HEK293 (cell line): ENCODE measurements around the gene SERF2.

ENCODE experiments used
- BCL11B ChIP-seq: fragments of 450-650 bp; formaldehyde crosslinking; IDR thresholded peaks from 2 replicates; pipeline ENCODE4 v1.5.1; 2016; ENCODE audit warnings: low read depth, missing biosample characterization, missing genetic modification characterization
- SP2 ChIP-seq: fragments of 450-650 bp; formaldehyde crosslinking; IDR thresholded peaks from 2 replicates; pipeline ENCODE4 v1.5.1; 2016; ENCODE audit warnings: missing biosample characterization, missing genetic modification characterization
- SP7 ChIP-seq: fragments of 450-650 bp; formaldehyde crosslinking; IDR thresholded peaks from 2 replicates; pipeline ENCODE4 v1.5.1; 2016; ENCODE audit warnings: missing biosample characterization, missing genetic modification characterization
- YY1 ChIP-seq: fragments of 450-650 bp; formaldehyde crosslinking; IDR thresholded peaks from 2 replicates; pipeline ENCODE4 v1.5.1; 2018; ENCODE audit warnings: missing biosample characterization, missing genetic modification characterization
- ZBTB17 ChIP-seq: fragments of 450-650 bp; formaldehyde crosslinking; IDR thresholded peaks from 2 replicates; pipeline ENCODE4 v1.5.1; 2016; ENCODE audit warnings: missing biosample characterization, missing genetic modification characterization
- ZBTB21 ChIP-seq: fragments of 450-650 bp; formaldehyde crosslinking; IDR thresholded peaks from 2 replicates; pipeline ENCODE4 v1.5.1; 2017; ENCODE audit warnings: missing biosample characterization, missing genetic modification characterization
- ZNF174 ChIP-seq: fragments of 450-650 bp; formaldehyde crosslinking; IDR thresholded peaks from 2 replicates; pipeline ENCODE4 v1.5.0; 2017; ENCODE audit warnings: missing biosample characterization, mild to moderate bottlenecking, missing genetic modification characterization
- ZNF2 ChIP-seq: fragments of 450-650 bp; formaldehyde crosslinking; IDR thresholded peaks from 2 replicates; pipeline ENCODE4 v1.5.1; 2016; ENCODE audit warnings: missing biosample characterization, missing genetic modification characterization
- ZNF548 ChIP-seq: fragments of 450-650 bp; formaldehyde crosslinking; IDR thresholded peaks from 2 replicates; pipeline ENCODE4 v1.5.1; 2016; ENCODE audit warnings: missing biosample characterization, missing genetic modification characterization
- ZNF585B ChIP-seq: fragments of 450-650 bp; formaldehyde crosslinking; IDR thresholded peaks from 2 replicates; pipeline ENCODE4 v1.5.1; 2016; ENCODE audit warnings: missing biosample characterization, missing genetic modification characterization
- ZNF623 ChIP-seq: fragments of 450-650 bp; formaldehyde crosslinking; IDR thresholded peaks from 2 replicates; pipeline ENCODE4 v1.5.1; 2016; ENCODE audit warnings: missing biosample characterization, missing genetic modification characterization
- ZNF629 ChIP-seq: fragments of 450-650 bp; formaldehyde crosslinking; IDR thresholded peaks from 2 replicates; pipeline ENCODE4 v1.5.1; 2017; ENCODE audit warnings: missing biosample characterization, missing genetic modification characterization
- ZNF837 ChIP-seq: fragments of 450-650 bp; formaldehyde crosslinking; IDR thresholded peaks from 2 replicates; pipeline ENCODE4 v1.5.1; 2016; ENCODE audit warnings: missing biosample characterization, missing genetic modification characterization
- ZSCAN30 ChIP-seq: fragments of 450-650 bp; IDR thresholded peaks from 2 replicates; pipeline ENCODE4 v1.5.1; 2018; ENCODE audit warnings: missing biosample characterization, mild to moderate bottlenecking, missing genetic modification characterization, moderate library complexity
- TF ChIP-seq, protein P1 (sequence below): fragments of 450-650 bp; formaldehyde crosslinking; conservative IDR thresholded peaks from 2 replicates; pipeline ENCODE4 v1.5.1; 2016; ENCODE audit warnings: low read depth, missing biosample characterization, missing genetic modification characterization
- TF ChIP-seq, protein P2 (sequence below): fragments of 450-650 bp; formaldehyde crosslinking; IDR thresholded peaks from 2 replicates; pipeline ENCODE4 v1.5.1; 2016; ENCODE audit warnings: missing biosample characterization, missing genetic modification characterization, low read depth
- TF ChIP-seq, protein P3 (sequence below): fragments of 450-650 bp; formaldehyde crosslinking; IDR thresholded peaks from 2 replicates; pipeline ENCODE4 v1.5.1; 2016; ENCODE audit warnings: missing biosample characterization, missing genetic modification characterization
- TF ChIP-seq, protein P4 (sequence below): fragments of 450-650 bp; formaldehyde crosslinking; conservative IDR thresholded peaks from 2 replicates; pipeline ENCODE4 v1.5.1; 2016; ENCODE audit warnings: low read depth, missing biosample characterization, missing genetic modification characterization
- TF ChIP-seq, protein P5 (sequence below): fragments of 450-650 bp; formaldehyde crosslinking; IDR thresholded peaks from 2 replicates; pipeline ENCODE4 v1.5.1; 2016; ENCODE audit warnings: missing biosample characterization, missing genetic modification characterization, low read depth
- TF ChIP-seq, protein P6 (sequence below): fragments of 450-650 bp; formaldehyde crosslinking; IDR thresholded peaks from 2 replicates; pipeline ENCODE4 v1.5.1; 2016; ENCODE audit warnings: missing biosample characterization, missing genetic modification characterization

SERF2 gene

DNA sequence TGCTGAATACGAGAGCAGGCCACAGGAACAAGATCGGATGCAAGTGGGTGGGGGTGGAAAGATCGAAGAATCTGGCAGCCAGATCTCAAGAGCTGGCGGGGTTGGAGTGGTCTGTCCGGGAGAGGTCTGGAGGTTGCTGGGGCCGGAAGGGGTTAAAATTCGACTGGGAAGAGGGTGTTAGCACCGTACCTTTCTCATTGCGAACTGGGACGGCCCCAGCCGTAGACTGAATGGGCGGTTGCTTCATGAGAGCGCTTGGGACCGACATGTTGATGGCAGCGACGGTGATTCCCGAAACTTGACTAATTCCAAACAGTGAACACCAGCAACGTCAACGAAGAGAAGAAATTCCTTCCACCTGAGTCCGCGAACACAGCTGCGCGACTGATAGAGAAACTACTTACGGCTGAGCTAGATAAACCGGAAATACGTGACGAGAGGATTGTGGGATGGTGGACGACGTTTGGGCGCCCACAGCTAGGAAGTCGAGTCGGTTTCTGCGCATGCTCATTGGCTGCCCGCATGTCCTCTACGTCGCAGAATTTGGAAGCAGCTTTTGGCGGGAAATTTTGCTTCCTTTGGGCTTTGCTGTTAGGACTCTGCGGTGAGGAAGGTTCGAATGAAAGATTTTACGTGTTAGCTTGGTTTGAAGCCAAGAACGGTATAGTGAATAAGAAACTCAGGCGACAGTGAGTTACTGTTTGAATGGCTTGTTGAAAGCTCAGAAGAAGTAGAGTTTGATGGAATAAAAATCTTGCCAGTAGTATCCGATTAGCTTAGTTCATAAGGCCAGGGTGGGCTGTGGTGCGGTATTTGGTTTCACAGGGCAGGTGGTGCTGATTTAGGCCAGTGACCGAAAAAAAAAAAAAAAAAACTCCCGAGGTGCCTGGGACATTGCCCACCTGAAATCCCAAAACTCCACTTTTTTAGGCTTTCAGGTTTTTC, 32.5 kb downstream of the SERF2 start, which contains the start of gene MFAP1 (continued):
- TF ChIP-seq ZSCAN30 (peak; percentile 28; the same call in 1 of the 2 replicates), ZNF548 (tag by site-specific recombination) (no peak), BCL11B (no peak), ZNF623 (no peak), ZNF174 (no peak), ZNF629 (tag by site-specific recombination) (peak; percentile 81), ZBTB17 (tag by site-specific recombination) (peak; percentile 95), ZNF585B (tag by site-specific recombination) (no peak), ZNF837 (no peak), SP7 (tag by site-specific recombination) (peak; percentile 62), SP2 (tag by site-specific recombination) (peak; percentile 62), ZNF2 (peak; percentile 28; the same call in 1 of the 2 replicates), YY1 (tag by site-specific recombination) (peak; percentile 27; the same call in 1 of the 2 replicates), ZBTB21 (peak; percentile 71)
- TF ChIP-seq, protein P1, sequence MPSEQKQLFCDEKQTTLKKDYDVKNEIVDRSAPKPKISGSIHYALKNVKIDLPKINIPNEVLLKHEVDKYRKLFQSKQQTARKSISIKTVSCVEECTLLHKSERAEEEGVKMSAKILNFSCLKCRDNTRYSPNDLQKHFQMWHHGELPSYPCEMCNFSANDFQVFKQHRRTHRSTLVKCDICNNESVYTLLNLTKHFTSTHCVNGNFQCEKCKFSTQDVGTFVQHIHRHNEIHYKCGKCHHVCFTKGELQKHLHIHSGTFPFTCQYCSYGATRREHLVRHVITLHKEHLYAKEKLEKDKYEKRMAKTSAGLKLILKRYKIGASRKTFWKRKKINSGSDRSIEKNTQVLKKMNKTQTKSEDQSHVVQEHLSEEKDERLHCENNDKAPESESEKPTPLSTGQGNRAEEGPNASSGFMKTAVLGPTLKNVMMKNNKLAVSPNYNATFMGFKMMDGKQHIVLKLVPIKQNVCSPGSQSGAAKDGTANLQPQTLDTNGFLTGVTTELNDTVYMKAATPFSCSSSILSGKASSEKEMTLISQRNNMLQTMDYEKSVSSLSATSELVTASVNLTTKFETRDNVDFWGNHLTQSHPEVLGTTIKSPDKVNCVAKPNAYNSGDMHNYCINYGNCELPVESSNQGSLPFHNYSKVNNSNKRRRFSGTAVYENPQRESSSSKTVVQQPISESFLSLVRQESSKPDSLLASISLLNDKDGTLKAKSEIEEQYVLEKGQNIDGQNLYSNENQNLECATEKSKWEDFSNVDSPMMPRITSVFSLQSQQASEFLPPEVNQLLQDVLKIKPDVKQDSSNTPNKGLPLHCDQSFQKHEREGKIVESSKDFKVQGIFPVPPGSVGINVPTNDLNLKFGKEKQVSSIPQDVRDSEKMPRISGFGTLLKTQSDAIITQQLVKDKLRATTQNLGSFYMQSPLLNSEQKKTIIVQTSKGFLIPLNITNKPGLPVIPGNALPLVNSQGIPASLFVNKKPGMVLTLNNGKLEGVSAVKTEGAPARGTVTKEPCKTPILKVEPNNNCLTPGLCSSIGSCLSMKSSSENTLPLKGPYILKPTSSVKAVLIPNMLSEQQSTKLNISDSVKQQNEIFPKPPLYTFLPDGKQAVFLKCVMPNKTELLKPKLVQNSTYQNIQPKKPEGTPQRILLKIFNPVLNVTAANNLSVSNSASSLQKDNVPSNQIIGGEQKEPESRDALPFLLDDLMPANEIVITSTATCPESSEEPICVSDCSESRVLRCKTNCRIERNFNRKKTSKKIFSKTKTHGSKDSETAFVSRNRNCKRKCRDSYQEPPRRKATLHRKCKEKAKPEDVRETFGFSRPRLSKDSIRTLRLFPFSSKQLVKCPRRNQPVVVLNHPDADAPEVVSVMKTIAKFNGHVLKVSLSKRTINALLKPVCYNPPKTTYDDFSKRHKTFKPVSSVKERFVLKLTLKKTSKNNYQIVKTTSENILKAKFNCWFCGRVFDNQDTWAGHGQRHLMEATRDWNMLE (tag by site-specific recombination), result peak; percentile 81
- TF ChIP-seq, protein P2, sequence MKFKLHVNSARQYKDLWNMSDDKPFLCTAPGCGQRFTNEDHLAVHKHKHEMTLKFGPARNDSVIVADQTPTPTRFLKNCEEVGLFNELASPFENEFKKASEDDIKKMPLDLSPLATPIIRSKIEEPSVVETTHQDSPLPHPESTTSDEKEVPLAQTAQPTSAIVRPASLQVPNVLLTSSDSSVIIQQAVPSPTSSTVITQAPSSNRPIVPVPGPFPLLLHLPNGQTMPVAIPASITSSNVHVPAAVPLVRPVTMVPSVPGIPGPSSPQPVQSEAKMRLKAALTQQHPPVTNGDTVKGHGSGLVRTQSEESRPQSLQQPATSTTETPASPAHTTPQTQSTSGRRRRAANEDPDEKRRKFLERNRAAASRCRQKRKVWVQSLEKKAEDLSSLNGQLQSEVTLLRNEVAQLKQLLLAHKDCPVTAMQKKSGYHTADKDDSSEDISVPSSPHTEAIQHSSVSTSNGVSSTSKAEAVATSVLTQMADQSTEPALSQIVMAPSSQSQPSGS (tag by site-specific recombination), result no peak
- TF ChIP-seq, protein P3, sequence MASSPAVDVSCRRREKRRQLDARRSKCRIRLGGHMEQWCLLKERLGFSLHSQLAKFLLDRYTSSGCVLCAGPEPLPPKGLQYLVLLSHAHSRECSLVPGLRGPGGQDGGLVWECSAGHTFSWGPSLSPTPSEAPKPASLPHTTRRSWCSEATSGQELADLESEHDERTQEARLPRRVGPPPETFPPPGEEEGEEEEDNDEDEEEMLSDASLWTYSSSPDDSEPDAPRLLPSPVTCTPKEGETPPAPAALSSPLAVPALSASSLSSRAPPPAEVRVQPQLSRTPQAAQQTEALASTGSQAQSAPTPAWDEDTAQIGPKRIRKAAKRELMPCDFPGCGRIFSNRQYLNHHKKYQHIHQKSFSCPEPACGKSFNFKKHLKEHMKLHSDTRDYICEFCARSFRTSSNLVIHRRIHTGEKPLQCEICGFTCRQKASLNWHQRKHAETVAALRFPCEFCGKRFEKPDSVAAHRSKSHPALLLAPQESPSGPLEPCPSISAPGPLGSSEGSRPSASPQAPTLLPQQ (tag by site-specific recombination), result peak; percentile 45; the same call in 1 of the 2 replicates
- TF ChIP-seq, protein P4, sequence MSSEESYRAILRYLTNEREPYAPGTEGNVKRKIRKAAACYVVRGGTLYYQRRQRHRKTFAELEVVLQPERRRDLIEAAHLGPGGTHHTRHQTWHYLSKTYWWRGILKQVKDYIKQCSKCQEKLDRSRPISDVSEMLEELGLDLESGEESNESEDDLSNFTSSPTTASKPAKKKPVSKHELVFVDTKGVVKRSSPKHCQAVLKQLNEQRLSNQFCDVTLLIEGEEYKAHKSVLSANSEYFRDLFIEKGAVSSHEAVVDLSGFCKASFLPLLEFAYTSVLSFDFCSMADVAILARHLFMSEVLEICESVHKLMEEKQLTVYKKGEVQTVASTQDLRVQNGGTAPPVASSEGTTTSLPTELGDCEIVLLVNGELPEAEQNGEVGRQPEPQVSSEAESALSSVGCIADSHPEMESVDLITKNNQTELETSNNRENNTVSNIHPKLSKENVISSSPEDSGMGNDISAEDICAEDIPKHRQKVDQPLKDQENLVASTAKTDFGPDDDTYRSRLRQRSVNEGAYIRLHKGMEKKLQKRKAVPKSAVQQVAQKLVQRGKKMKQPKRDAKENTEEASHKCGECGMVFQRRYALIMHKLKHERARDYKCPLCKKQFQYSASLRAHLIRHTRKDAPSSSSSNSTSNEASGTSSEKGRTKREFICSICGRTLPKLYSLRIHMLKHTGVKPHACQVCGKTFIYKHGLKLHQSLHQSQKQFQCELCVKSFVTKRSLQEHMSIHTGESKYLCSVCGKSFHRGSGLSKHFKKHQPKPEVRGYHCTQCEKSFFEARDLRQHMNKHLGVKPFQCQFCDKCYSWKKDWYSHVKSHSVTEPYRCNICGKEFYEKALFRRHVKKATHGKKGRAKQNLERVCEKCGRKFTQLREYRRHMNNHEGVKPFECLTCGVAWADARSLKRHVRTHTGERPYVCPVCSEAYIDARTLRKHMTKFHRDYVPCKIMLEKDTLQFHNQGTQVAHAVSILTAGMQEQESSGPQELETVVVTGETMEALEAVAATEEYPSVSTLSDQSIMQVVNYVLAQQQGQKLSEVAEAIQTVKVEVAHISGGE (tag by site-specific recombination), result peak; percentile 85
- TF ChIP-seq, protein P5, sequence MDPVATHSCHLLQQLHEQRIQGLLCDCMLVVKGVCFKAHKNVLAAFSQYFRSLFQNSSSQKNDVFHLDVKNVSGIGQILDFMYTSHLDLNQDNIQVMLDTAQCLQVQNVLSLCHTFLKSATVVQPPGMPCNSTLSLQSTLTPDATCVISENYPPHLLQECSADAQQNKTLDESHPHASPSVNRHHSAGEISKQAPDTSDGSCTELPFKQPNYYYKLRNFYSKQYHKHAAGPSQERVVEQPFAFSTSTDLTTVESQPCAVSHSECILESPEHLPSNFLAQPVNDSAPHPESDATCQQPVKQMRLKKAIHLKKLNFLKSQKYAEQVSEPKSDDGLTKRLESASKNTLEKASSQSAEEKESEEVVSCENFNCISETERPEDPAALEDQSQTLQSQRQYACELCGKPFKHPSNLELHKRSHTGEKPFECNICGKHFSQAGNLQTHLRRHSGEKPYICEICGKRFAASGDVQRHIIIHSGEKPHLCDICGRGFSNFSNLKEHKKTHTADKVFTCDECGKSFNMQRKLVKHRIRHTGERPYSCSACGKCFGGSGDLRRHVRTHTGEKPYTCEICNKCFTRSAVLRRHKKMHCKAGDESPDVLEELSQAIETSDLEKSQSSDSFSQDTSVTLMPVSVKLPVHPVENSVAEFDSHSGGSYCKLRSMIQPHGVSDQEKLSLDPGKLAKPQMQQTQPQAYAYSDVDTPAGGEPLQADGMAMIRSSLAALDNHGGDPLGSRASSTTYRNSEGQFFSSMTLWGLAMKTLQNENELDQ, result no peak
- TF ChIP-seq, protein P6, sequence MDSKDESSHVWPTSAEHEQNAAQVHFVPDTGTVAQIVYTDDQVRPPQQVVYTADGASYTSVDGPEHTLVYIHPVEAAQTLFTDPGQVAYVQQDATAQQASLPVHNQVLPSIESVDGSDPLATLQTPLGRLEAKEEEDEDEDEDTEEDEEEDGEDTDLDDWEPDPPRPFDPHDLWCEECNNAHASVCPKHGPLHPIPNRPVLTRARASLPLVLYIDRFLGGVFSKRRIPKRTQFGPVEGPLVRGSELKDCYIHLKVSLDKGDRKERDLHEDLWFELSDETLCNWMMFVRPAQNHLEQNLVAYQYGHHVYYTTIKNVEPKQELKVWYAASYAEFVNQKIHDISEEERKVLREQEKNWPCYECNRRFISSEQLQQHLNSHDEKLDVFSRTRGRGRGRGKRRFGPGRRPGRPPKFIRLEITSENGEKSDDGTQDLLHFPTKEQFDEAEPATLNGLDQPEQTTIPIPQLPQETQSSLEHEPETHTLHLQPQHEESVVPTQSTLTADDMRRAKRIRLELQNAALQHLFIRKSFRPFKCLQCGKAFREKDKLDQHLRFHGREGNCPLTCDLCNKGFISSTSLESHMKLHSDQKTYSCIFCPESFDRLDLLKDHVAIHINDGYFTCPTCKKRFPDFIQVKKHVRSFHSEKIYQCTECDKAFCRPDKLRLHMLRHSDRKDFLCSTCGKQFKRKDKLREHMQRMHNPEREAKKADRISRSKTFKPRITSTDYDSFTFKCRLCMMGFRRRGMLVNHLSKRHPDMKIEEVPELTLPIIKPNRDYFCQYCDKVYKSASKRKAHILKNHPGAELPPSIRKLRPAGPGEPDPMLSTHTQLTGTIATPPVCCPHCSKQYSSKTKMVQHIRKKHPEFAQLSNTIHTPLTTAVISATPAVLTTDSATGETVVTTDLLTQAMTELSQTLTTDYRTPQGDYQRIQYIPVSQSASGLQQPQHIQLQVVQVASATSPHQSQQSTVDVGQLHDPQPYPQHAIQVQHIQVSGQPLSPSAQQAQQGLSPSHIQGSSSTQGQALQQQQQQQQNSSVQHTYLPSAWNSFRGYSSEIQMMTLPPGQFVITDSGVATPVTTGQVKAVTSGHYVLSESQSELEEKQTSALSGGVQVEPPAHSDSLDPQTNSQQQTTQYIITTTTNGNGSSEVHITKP (tag by site-specific recombination), result peak; percentile 36
